PC-3 (cell line): ENCODE measurements around the gene FLT3. TPM values are rescaled to one million over a fixed set of nuclear protein-coding genes. Genes with fewer than 3 reads are reported as not detected.

Experiments used
- ATAC-seq: fragments of 200-7000 bp; cut with Tn5 transposase; 2 replicates; pipeline ENCODE4 v1.9.1; 2020; ENCODE audit warnings: mild to moderate bottlenecking, moderate library complexity
- BruUV-seq: library from RNA; stranded (reverse); fragments of 400-500 nt; replicated peaks from 2 replicates; lab custom pipeline; 2021; lab: Mats Ljungman, UMichigan
- CTCF ChIA-PET: fragments of 300-600 bp; sonication (Branson Sonifier 250); formaldehyde crosslinking; loops from one replicate; lab custom pipeline; 2022; ENCODE audit warnings: antibody characterized with exemption; lab: Charles Lee
- POLR2A ChIA-PET: fragments of 300-600 bp; sonication (Branson Sonifier 250); formaldehyde crosslinking; loops from one replicate; lab custom pipeline; 2022; ENCODE audit warnings: antibody characterized with exemption; ENCODE audit not compliant: unreplicated experiment; lab: Charles Lee
- DNase-seq: peaks from one replicate; pipeline ENCODE4 v3.0.0-alpha.2; 2015
- H2AFZ ChIP-seq: fragments of 300-600 bp; sonication (generic); 2 replicates; pipeline ENCODE4 v1.6.0; 2016; ENCODE audit warnings: antibody characterized with exemption, low read length
- H3F3A ChIP-seq: fragments of 300-600 bp; sonication (generic); one replicate; pipeline ENCODE4 v1.6.0; 2017; ENCODE audit warnings: antibody characterized with exemption, low read length, control low read depth, mild to moderate bottlenecking; ENCODE audit not compliant: unreplicated experiment
- H3K27ac ChIP-seq: fragments of 300-600 bp; sonication (generic); 2 replicates; pipeline ENCODE4 v1.5.1; 2016; ENCODE audit warnings: mild to moderate bottlenecking, low read length
- H3K27me3 ChIP-seq: fragments of 300-600 bp; sonication (generic); 2 replicates; pipeline ENCODE4 v1.6.1; 2016; ENCODE audit warnings: low read length, mixed read lengths
- H3K36me3 ChIP-seq: fragments of 300-600 bp; sonication (generic); 2 replicates; pipeline ENCODE4 v1.6.1; 2016; ENCODE audit warnings: low read depth, mixed run types, low read length, mixed read lengths
- H3K4me1 ChIP-seq: fragments of 300-600 bp; sonication (generic); 2 replicates; pipeline ENCODE4 v1.5.1; 2016; ENCODE audit warnings: low read length; ENCODE audit not compliant: insufficient read depth
- H3K4me2 ChIP-seq: fragments of 300-600 bp; sonication (generic); 2 replicates; pipeline ENCODE4 v1.6.0; 2016; ENCODE audit warnings: low read length
- H3K4me3 ChIP-seq: fragments of 300-600 bp; sonication (generic); 2 replicates; pipeline ENCODE4 v1.5.1; 2016; ENCODE audit warnings: mild to moderate bottlenecking, low read length, mixed read lengths
- H3K79me2 ChIP-seq: fragments of 300-600 bp; sonication (generic); 2 replicates; pipeline ENCODE4 v1.6.1; 2017; ENCODE audit warnings: low read length, mixed read lengths
- H3K9ac ChIP-seq: fragments of 300-600 bp; sonication (generic); 2 replicates; pipeline ENCODE4 v1.6.0; 2016; ENCODE audit warnings: mild to moderate bottlenecking, low read length
- H3K9me2 ChIP-seq: fragments of 300-600 bp; sonication (generic); replicated peaks from 2 replicates; pipeline ENCODE4 v1.6.1; 2016; ENCODE audit warnings: mixed run types, low read length, mixed read lengths
- H3K9me3 ChIP-seq: fragments of 300-600 bp; sonication (generic); 2 replicates; pipeline ENCODE4 v1.6.1; 2016; ENCODE audit warnings: low read length, mixed read lengths
- H4K20me1 ChIP-seq: fragments of 300-600 bp; sonication (generic); 2 replicates; pipeline ENCODE4 v1.6.1; 2016; ENCODE audit warnings: low read length, mixed read lengths
- CTCF ChIP-seq: fragments of 300-600 bp; sonication (generic); conservative IDR thresholded peaks from 2 replicates; pipeline ENCODE4 v1.5.1; 2017; ENCODE audit warnings: antibody characterized with exemption, low read depth, mild to moderate bottlenecking, low read length
- EZH2 ChIP-seq: fragments of 300-600 bp; sonication (generic); IDR thresholded peaks from one replicate; pipeline ENCODE4 v1.6.1; 2017; ENCODE audit warnings: antibody characterized with exemption, mild to moderate bottlenecking, low read length; ENCODE audit not compliant: unreplicated experiment
- EZH2phosphoT487 ChIP-seq: fragments of 300-600 bp; sonication (generic); IDR thresholded peaks from 2 replicates; pipeline ENCODE4 v1.6.1; 2018; ENCODE audit warnings: mild to moderate bottlenecking, antibody characterized with exemption, low read length, borderline replicate concordance
- intact Hi-C: fragments of 100-400 bp; cut with micrococcal nuclease; formaldehyde crosslinking; loops from 2 replicates; pipeline ENCODE4 v1.9.0; 2023
- total RNA-seq: library from RNA; depleted of rRNA; stranded (reverse); fragments of >200 nt; gene quantifications from 2 replicates; pipeline ENCODE4 v1.2.3, GENCODE V29; 2014

Gene FLT3
- total RNA-seq, 1 experiment from 2014 or later = not detected

GRCh38 chr13:28046981-28047380, 53.4 kb downstream of the FLT3 start:
- no peaks in the 10 kb centered on the region for H3K79me2 ChIP-seq
- BruUV-seq = no TSS peak
- no peak overlapping the region for H3K4me3 ChIP-seq
- H3K36me3 ChIP-seq = no peaks in the 10 kb centered on the region
- H3K9me3 ChIP-seq = no peaks in the 10 kb centered on the region
- H4K20me1 ChIP-seq = no peaks in the 10 kb centered on the region
- no peaks in the 10 kb centered on the region for H3K9me2 ChIP-seq
- TF ChIP-seq CTCF = no peak
- no peak for TF ChIP-seq EZH2
- POLR2A ChIA-PET = no interaction called here
- intact Hi-C loops = no loop called here
- peaks cover 30% of the 10 kb centered on the region for H3K27me3 ChIP-seq
- no peaks in the 10 kb centered on the region for H3F3A ChIP-seq
- ATAC-seq (no peak), DNase-seq (no peak)
- no peaks in the 10 kb centered on the region; the same call in 1 of the 2 replicates for H3K4me1 ChIP-seq
- no peak overlapping the region for H2AFZ ChIP-seq
- no peak overlapping the region for H3K4me2 ChIP-seq
- CTCF ChIA-PET = no interaction called here
- H3K9ac ChIP-seq = no peak overlapping the region
- no peak overlapping the region for H3K27ac ChIP-seq

- no peak overlapping the region for H3K27ac ChIP-seq
- DNase-seq = no peak
- H2AFZ ChIP-seq = no peak overlapping the region
- no peaks in the 10 kb centered on the region for H4K20me1 ChIP-seq
- no peaks in the 10 kb centered on the region for H3K36me3 ChIP-seq
- H3K9me3 ChIP-seq = no peaks in the 10 kb centered on the region
- ChIA-PET CTCF (no interaction called here), POLR2A (no interaction called here)
- no peak for ATAC-seq
- intact Hi-C loops = no loop called here
- H3K4me2 ChIP-seq = no peak overlapping the region
- no peaks in the 10 kb centered on the region for H3F3A ChIP-seq
- H3K79me2 ChIP-seq = no peaks in the 10 kb centered on the region
- H3K9ac ChIP-seq = no peak overlapping the region
- no TSS peak for BruUV-seq
- no peak overlapping the region for H3K4me3 ChIP-seq
- TF ChIP-seq EZH2phosphoT487 (no peak), CTCF (no peak), EZH2 (no peak)
- peaks cover 29% of the 10 kb centered on the region for H3K27me3 ChIP-seq
- H3K4me1 ChIP-seq = no peaks in the 10 kb centered on the region; the same call in 1 of the 2 replicates
- H3K9me2 ChIP-seq = no peaks in the 10 kb centered on the region
Measured at GRCh38 chr13:28045861-28046260, 54.5 kb downstream of the FLT3 start.

- intact Hi-C loops = no loop called here
- H3K4me2 ChIP-seq = no peak overlapping the region
- no peak overlapping the region for H2AFZ ChIP-seq
- no peaks in the 10 kb centered on the region for H4K20me1 ChIP-seq
- H3F3A ChIP-seq = no peaks in the 10 kb centered on the region
- POLR2A ChIA-PET = no interaction called here
- H3K36me3 ChIP-seq = no peaks in the 10 kb centered on the region
- no peaks in the 10 kb centered on the region for H3K79me2 ChIP-seq
- CTCF ChIA-PET = no interaction called here
- no peak for DNase-seq
- H3K9me3 ChIP-seq = no peaks in the 10 kb centered on the region
- H3K4me1 ChIP-seq = no peaks in the 10 kb centered on the region; the same call in 1 of the 2 replicates
- ATAC-seq = no peak
- no peak overlapping the region for H3K9ac ChIP-seq
- no peak for TF ChIP-seq EZH2phosphoT487
- no peak for TF ChIP-seq EZH2
- no peak for TF ChIP-seq CTCF
- peaks cover 18% of the 10 kb centered on the region; the same call in 1 of the 2 replicates for H3K27me3 ChIP-seq
- H3K4me3 ChIP-seq = no peak overlapping the region
- BruUV-seq = no TSS peak
- H3K27ac ChIP-seq = no peak overlapping the region
- no peaks in the 10 kb centered on the region for H3K9me2 ChIP-seq
Measured at GRCh38 chr13:28044608-28045007, 55.8 kb downstream of the FLT3 start.
